DOHH2 (cell line): ENCODE results near the gene UBE2G2.

Experiments
- H3F3A ChIP-seq: fragments of 200-600 bp; sonication (generic), shearing (Covaris generic); 2 replicates; pipeline ENCODE4 v1.6.0; 2016; ENCODE audit warnings: antibody characterized with exemption, mild to moderate bottlenecking; ENCODE audit not compliant: control insufficient read depth, insufficient read depth
- H3K27ac ChIP-seq: fragments of 200-600 bp; sonication (generic); 2 replicates; pipeline ENCODE4 v1.5.1; 2014; ENCODE audit warnings: low read depth, mild to moderate bottlenecking, low read length, moderate library complexity
- H3K27me3 ChIP-seq: fragments of 200-600 bp; sonication (generic); 2 replicates; pipeline ENCODE4 v1.6.1; 2014; ENCODE audit warnings: mild to moderate bottlenecking, low read length, mixed read lengths; ENCODE audit not compliant: control insufficient read depth
- H3K36me3 ChIP-seq: fragments of 200-600 bp; sonication (generic); 2 replicates; pipeline ENCODE4 v1.6.1; 2014; ENCODE audit warnings: mild to moderate bottlenecking, low read length, moderate library complexity, mixed read lengths; ENCODE audit not compliant: control insufficient read depth
- H3K4me1 ChIP-seq: fragments of 200-600 bp; sonication (generic); 2 replicates; pipeline ENCODE4 v1.6.1; 2014; ENCODE audit warnings: mild to moderate bottlenecking, low read length, mixed read lengths; ENCODE audit not compliant: control insufficient read depth
- H3K4me2 ChIP-seq: fragments of 200-600 bp; sonication (generic); 2 replicates; pipeline ENCODE4 v1.6.0; 2014; ENCODE audit warnings: mild to moderate bottlenecking, low read length, moderate library complexity
- H3K4me3 ChIP-seq: fragments of 200-600 bp; sonication (generic); 2 replicates; pipeline ENCODE4 v1.5.1; 2014; ENCODE audit warnings: mild to moderate bottlenecking, low read length, mixed read lengths
- H3K79me2 ChIP-seq: fragments of 200-600 bp; sonication (generic); 2 replicates; pipeline ENCODE4 v1.6.1; 2014; ENCODE audit warnings: mild to moderate bottlenecking, low read length, mixed read lengths; ENCODE audit not compliant: control insufficient read depth
- H3K9me2 ChIP-seq: fragments of 200-600 bp; sonication (generic); replicated peaks from 2 replicates; pipeline ENCODE4 v1.6.1; 2014; ENCODE audit warnings: mild to moderate bottlenecking, low read length, mixed read lengths; ENCODE audit not compliant: control insufficient read depth
- H3K9me3 ChIP-seq: fragments of 200-600 bp; sonication (generic); 2 replicates; pipeline ENCODE4 v1.6.1; 2014; ENCODE audit warnings: antibody characterized with exemption, low read length, mixed read lengths; ENCODE audit not compliant: control insufficient read depth, insufficient read depth
- H4K20me1 ChIP-seq: fragments of 200-600 bp; sonication (generic); 2 replicates; pipeline ENCODE4 v1.6.0; 2014; ENCODE audit warnings: low read depth, mild to moderate bottlenecking, antibody characterized with exemption, low read length, moderate library complexity; ENCODE audit not compliant: control insufficient read depth, insufficient read depth
- CTCF ChIP-seq: fragments of 200-600 bp; sonication (generic); IDR thresholded peaks from one replicate; pipeline ENCODE4 v1.5.1; 2014; ENCODE audit warnings: antibody characterized with exemption, mild to moderate bottlenecking, low read depth, low read length; ENCODE audit not compliant: poor library complexity, severe bottlenecking
- EZH2phosphoT487 ChIP-seq: fragments of 200-600 bp; sonication (generic); IDR thresholded peaks from 2 replicates; pipeline ENCODE4 v1.6.1; 2017; ENCODE audit warnings: borderline replicate concordance, mild to moderate bottlenecking, antibody characterized with exemption, low read length, moderate library complexity, mixed read lengths

UBE2G2 gene

DNA sequence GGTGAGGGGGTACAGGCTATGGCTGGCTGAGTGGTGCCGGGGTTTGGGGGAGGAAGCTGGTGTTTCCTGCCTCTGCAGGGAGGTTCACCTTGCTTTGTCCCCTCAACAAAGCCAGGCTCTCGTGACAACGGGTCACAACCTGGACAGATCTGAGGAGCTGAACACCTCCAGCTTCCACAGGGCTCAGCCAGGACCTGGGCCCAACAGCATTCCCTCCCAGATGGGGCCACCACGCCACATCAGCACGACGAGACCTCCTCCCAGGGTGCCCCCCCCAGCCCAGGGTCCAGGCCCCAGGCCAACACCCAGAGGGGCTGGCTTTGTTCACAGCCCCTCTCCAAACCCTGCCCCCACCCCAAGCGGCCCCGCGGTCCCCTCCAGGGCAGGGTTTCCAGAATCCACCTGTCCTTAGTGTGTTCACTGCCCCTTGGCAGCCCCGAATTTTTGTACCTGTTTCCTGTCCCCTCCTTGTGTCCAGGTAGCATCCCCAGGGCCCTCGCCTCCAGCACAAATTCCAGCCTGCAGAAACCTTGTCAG, 34.7 kb downstream of the UBE2G2 start:
- H3K9me2 ChIP-seq, result no peaks in the 10 kb centered on the region
- TF ChIP-seq EZH2phosphoT487, result no peak
- TF ChIP-seq CTCF, result no peak
- H3K9me3 ChIP-seq, result no peaks in the 10 kb centered on the region
- no peak overlapping the region for H3K4me3 ChIP-seq
- no peaks in the 10 kb centered on the region for H3F3A ChIP-seq
- no peak overlapping the region for H3K27ac ChIP-seq
- no peaks in the 10 kb centered on the region for H3K4me1 ChIP-seq
- H3K36me3 ChIP-seq, result peaks cover 23% of the 10 kb centered on the region
- no peak overlapping the region for H3K4me2 ChIP-seq
- H3K27me3 ChIP-seq, result no peaks in the 10 kb centered on the region
- no peaks in the 10 kb centered on the region for H3K79me2 ChIP-seq
- H4K20me1 ChIP-seq, result no peaks in the 10 kb centered on the region

GRCh38 chr21:44766014-44766817, 35.4 kb downstream of the UBE2G2 start:
- Histone ChIP-seq H3K27me3 (no peaks in the 10 kb centered on the region), H3F3A (no peaks in the 10 kb centered on the region), H3K79me2 (no peaks in the 10 kb centered on the region), H3K27ac (no peak overlapping the region), H3K9me2 (no peaks in the 10 kb centered on the region), H3K4me2 (no peak overlapping the region), H3K4me3 (no peak overlapping the region), H3K4me1 (no peaks in the 10 kb centered on the region), H4K20me1 (no peaks in the 10 kb centered on the region), H3K9me3 (no peaks in the 10 kb centered on the region), H3K36me3 (peaks cover 16% of the 10 kb centered on the region)
- TF ChIP-seq EZH2phosphoT487 (no peak), CTCF (no peak)

GRCh38 chr21:44765231-44766013, 36.2 kb downstream of the UBE2G2 start:
- H3K27ac ChIP-seq, result no peak overlapping the region
- TF ChIP-seq CTCF, result no peak
- no peaks in the 10 kb centered on the region for H3F3A ChIP-seq
- no peaks in the 10 kb centered on the region for H4K20me1 ChIP-seq
- H3K36me3 ChIP-seq, result peaks cover 8% of the 10 kb centered on the region; the same call in 1 of the 2 replicates
- no peaks in the 10 kb centered on the region for H3K27me3 ChIP-seq
- no peaks in the 10 kb centered on the region for H3K9me3 ChIP-seq
- no peak overlapping the region for H3K4me2 ChIP-seq
- no peaks in the 10 kb centered on the region for H3K9me2 ChIP-seq
- H3K4me3 ChIP-seq, result no peak overlapping the region
- H3K79me2 ChIP-seq, result no peaks in the 10 kb centered on the region
- no peaks in the 10 kb centered on the region for H3K4me1 ChIP-seq
